ENCODE data around the gene MPST.
"Not testable (repeated sequence)": the region's sequence is repeated elsewhere in the genome, so short reads cannot be mapped to it uniquely, and the experiment has no call there.

MPST gene

DNA sequence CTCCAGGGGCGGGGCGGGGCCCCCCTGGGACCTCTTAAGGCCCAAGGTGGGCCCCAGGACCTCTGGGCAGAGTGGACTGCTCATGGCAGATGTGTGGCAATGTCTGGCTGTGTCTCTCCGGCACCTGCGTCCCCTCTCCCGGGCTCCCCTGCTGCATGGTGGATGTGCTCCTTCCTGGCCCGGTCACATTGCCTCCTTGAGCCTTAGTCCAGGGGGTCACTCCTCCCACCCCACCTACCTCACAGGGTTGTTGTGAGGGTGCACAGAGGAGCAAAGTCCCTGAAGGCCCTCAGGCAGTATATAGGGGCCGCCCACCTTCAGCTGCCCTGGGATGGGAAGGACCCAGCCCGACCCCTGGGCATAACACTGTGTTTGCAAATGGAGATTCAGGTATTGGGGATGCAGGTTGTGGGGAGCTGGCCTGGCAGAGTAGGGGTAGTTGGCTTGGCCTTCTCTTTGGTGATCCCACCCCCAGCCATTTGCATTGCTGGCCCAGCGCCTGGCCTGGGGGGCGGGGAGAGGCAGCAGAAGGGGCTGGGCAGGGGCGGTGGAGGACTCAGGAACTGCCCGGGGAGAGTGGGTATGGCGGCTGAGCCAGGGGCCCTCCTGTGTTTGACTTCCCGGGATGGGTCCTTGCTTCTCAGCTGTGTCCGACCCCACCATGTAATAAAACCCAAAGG lies 43.3 kb downstream of the MPST start:
- no peak for DNase-seq

- DNase-seq = peak; percentile 74 to 85
These were observed 44.2 kb downstream of the MPST start for GRCh38 chr22:37063431-37064420.

DNA sequence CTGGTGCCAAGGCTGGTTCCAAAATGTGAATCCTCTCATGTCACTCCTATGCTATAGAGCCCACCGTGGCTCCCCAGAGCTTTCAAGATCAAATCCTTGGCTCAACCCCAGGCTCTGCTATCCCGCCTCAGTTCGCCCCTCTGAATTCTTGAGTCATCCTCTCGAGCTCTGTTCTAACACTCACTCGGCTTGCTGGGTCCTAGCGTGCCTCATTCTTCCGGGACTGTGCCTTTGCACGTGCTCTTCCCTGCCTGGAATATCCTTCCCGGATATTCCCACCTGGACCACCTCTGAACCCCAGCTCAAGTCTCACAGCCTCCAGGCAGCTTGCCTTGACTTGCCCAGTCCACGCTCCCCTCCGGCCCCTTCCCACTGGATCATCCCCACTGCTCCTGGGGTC lies 45.0 kb downstream of the MPST start:
- DNase-seq = no peak

- no peak for DNase-seq
These were observed 45.6 kb downstream of the MPST start for GRCh38 chr22:37065180-37065579.

- no peak for DNase-seq
These were observed 46.4 kb downstream of the MPST start for GRCh38 chr22:37065961-37066360.

DNA sequence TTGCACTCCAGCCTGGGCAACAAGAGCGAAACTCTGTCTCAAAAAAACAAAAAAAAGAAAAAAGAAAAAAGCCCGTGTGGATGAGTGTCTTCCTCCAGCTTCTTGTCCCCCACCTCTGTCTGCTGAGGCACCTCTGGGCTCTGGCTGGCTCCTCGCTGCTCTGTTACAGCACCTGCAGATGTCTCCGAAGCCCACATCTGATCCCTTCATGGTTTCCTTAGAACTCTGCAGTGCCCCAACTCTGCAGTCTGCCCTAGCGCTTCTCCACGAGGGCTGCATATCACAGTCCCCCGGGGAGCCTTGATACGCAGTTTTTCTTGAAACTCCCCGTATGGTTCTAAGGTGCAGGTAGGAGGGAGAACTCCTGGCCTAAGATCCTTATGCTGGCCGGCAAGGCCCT lies 47.9 kb downstream of the MPST start:
- DNase-seq = no peak

- DNase-seq = no peak
These were observed 49.3 kb downstream of the MPST start for GRCh38 chr22:37068859-37069258.

DNA sequence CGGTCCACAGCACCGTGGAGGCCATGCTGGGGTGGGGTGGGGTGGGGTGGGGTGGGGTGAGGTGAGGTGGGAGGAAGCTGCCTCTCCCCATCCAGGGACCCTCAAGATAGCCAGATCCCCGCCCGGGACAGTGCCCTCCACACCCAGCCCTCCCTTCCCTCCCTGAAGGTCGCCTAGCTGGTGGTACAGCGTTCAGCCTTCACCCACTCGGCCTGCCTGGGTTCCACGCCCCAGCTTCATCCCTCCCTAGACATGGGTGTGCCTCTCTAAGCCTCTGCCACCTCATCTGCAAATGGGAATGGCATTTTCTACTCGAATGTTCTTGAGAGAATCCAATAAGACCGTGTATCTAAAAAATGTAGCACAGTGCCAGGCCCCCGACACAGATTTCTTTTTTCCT lies 49.8 kb downstream of the MPST start:
- no peak for DNase-seq

GRCh38 chr22:37069719-37070118 lies 50.2 kb downstream of the MPST start:
- no peak for DNase-seq

DNA sequence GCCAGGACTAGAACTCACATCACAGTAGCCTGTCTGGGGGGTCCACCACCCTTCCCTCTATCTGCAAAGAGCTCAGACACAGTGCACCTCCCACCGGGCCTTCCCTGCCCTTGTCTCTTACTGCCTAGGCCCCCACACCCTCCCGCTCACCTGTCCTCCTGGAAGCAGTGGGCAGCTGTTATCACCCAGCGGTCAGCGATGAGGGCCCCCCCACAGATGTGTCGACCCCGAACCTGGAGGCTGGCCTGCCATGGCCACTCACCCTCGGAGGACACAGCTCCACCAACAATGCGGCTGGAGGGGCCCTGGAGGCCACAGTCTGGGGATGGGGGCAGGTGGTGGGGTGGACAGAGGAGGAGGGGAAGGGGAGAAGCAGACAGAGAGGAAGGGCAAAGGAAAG lies 50.8 kb downstream of the MPST start:
- no peak for DNase-seq

DNA sequence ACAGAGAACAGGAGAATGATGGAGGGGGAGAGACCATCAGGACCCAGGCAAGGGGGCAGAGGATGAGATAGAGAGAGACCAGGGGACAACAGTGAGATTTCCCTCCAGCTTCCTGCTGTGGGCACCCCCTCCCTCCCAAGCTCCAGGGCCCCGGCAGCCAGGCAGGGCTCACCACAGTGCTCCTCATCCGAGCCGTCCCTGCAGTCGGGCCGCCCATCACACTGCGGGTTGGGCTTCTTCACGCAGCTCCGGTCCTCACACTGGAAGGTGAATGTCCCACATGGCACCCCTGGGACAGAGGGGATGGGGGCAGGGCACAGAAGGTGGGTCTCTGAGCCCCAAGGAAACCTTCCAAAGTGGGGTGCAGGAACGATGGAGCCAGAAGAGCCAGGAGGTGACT lies 51.2 kb downstream of the MPST start:
- DNase-seq = no peak

- not testable (repeated sequence) for DNase-seq
These were observed 52.5 kb downstream of the MPST start for GRCh38 chr22:37071850-37072592.

DNA sequence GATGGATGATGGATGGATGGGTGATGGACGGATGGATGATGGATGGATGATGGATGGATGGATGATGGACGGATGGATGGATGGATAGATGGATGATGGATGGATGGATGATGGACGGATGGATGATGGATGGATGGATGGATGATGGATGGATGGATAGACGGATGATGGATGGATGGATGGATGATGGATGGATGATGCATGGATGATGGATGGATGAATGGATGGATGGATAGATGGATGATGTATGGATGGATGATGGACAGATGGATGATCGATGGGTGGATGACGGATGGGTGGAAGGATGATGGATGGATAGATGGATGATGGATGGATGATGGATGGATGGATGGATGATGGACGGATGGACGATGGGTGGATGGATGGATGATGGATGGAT lies 53.1 kb downstream of the MPST start:
- DNase-seq = no peak

DNA sequence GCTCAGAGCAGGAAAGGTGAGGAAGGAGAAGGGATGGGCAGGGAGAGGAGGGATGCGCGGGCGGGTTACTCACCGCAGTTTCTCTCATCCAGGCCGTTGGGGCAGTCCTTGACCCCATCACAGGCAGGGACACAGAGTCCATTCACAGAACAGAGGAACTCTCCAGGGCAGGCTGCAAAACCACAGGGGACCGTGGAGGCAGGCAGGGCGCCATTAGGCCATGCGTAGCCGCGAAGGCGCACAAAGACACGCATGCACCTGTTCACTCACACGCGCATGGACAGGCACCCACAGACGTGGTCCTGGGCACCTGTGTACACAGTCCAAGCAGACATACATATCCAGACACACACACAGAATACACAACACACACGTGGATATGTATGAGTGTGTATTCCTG lies 55.0 kb downstream of the MPST start:
- no peak for DNase-seq

DNA sequence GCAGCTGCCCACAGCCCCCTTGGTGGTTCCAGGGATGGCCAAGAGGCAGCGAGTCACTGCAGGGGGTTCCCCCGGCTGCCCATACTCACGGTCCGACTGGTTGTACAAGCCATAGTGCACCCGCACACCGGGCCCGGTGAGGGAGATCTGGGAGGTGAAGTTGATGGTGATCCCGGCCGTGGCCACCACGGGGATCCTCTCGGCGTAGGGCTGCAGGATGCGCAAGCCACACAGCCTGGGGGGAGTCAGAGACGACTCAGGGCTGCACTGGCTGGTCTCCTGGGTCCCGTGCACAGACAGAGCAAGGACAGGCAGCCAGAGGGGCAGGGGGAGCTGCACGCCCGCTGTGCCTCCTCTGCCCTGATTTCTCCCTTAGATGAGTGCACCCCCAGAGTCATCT lies 55.5 kb downstream of the MPST start:
- no peak for DNase-seq

- DNase-seq = no peak
These were observed 56.4 kb downstream of the MPST start for GRCh38 chr22:37075822-37076433.

DNA sequence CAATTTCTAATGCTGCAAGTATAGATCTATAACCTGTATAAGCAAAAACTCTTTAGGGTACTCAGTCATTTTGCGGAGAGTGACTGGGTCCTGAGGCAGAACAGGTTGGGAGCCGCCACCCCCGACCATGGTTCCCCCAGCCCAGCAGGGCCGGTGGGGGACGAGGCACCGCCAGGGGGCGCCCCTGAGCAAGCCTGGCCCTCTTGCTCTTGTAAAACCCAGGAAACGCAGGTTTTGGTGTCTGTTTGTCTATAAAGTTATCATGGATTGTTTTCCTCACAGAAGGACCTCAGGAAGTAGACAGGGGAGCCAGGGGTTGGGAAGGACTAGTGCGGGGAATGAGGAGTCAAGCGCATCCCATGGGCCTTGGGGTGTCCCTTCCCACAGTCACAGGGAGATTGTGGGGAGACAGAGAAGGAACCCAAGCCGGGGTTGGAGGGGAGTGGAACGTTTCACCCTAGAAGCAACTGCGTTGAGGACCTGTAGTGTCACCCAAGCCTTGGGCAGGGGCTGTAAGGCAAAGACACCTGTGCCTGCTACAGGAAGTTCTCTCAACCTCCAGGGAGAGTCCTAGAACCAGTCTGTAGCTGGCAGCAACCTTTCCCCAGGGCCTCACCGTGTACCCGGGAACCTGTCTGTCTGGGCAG lies 58.4 kb downstream of the MPST start:
- peak; percentile 31 to 43 for DNase-seq

GRCh38 chr22:37079158-37079557 lies 59.6 kb downstream of the MPST start:
- no peak for DNase-seq

All from SHP77 (cell line).